HEK293T (cell line): ENCODE measurements around the gene CDKN2AIP.

Experiments
- CTCF ChIA-PET: fragments of 350-600 bp; formaldehyde crosslinking; extraction: SDS; loops from one replicate; lab custom pipeline; 2021; ENCODE audit warnings: antibody characterized with exemption, inconsistent platforms; lab: Yijun Ruan, JAX
- POLR2A ChIA-PET: fragments of 350-600 bp; formaldehyde crosslinking; extraction: SDS; loops from one replicate; lab custom pipeline; 2020; ENCODE audit warnings: antibody characterized with exemption, inconsistent platforms; lab: Yijun Ruan, JAX
- DNase-seq: peaks from one replicate; pipeline ENCODE4 v3.0.0; 2012; ENCODE audit warnings: mixed read lengths; ENCODE audit errors: extremely low spot score
- ARNT ChIP-seq: fragments of 450-650 bp; IDR thresholded peaks from 2 replicates; pipeline ENCODE4 v1.6.1; 2017; ENCODE audit warnings: mild to moderate bottlenecking
- BHLHE40 ChIP-seq: fragments of 450-650 bp; IDR thresholded peaks from 2 replicates; pipeline ENCODE4 v1.6.1; 2016; ENCODE audit warnings: mild to moderate bottlenecking, moderate library complexity, borderline replicate concordance
- CTBP1 ChIP-seq: fragments of 450-650 bp; IDR thresholded peaks from 2 replicates; pipeline ENCODE4 v1.6.1; 2016; ENCODE audit warnings: borderline replicate concordance
- ELF4 ChIP-seq: fragments of 450-650 bp; IDR thresholded peaks from 2 replicates; pipeline ENCODE4 v1.6.1; 2017; ENCODE audit warnings: antibody characterized with exemption
- FOXA1 ChIP-seq: fragments of 450-650 bp; IDR thresholded peaks from 2 replicates; pipeline ENCODE4 v1.6.1; 2016; ENCODE audit warnings: mild to moderate bottlenecking
- FOXK2 ChIP-seq: fragments of 450-650 bp; IDR thresholded peaks from 2 replicates; pipeline ENCODE4 v1.6.1; 2016; ENCODE audit warnings: mild to moderate bottlenecking
- FOXM1 ChIP-seq: fragments of 450-650 bp; IDR thresholded peaks from 2 replicates; pipeline ENCODE4 v1.6.1; 2017; ENCODE audit warnings: mild to moderate bottlenecking, borderline replicate concordance
- HDGF ChIP-seq: fragments of 450-650 bp; IDR thresholded peaks from 2 replicates; pipeline ENCODE4 v1.6.1; 2017; ENCODE audit warnings: antibody characterized with exemption, borderline replicate concordance
- L3MBTL2 ChIP-seq: fragments of 450-650 bp; conservative IDR thresholded peaks from 2 replicates; pipeline ENCODE4 v1.6.1; 2016; ENCODE audit warnings: mild to moderate bottlenecking
- LEF1 ChIP-seq: fragments of 450-650 bp; IDR thresholded peaks from 2 replicates; pipeline ENCODE4 v1.6.1; 2017; ENCODE audit warnings: mild to moderate bottlenecking, borderline replicate concordance
- NFRKB ChIP-seq: fragments of 450-650 bp; IDR thresholded peaks from 2 replicates; pipeline ENCODE4 v1.6.1; 2016; ENCODE audit warnings: mild to moderate bottlenecking, moderate library complexity
- SP1 ChIP-seq: fragments of 450-650 bp; IDR thresholded peaks from 2 replicates; pipeline ENCODE4 v1.6.1; 2017
- SUZ12 ChIP-seq: fragments of 450-650 bp; IDR thresholded peaks from 2 replicates; pipeline ENCODE4 v1.6.1; 2016; ENCODE audit warnings: mild to moderate bottlenecking
- TARDBP ChIP-seq: fragments of 450-650 bp; IDR thresholded peaks from 2 replicates; pipeline ENCODE4 v1.6.1; 2016
- ZNF384 ChIP-seq: fragments of 450-650 bp; IDR thresholded peaks from 2 replicates; pipeline ENCODE4 v1.6.1; 2016
- TF ChIP-seq, protein P1 (sequence below): fragments of 450-650 bp; IDR thresholded peaks from 2 replicates; pipeline ENCODE4 v1.6.1; 2016

The CDKN2AIP gene

DNA sequence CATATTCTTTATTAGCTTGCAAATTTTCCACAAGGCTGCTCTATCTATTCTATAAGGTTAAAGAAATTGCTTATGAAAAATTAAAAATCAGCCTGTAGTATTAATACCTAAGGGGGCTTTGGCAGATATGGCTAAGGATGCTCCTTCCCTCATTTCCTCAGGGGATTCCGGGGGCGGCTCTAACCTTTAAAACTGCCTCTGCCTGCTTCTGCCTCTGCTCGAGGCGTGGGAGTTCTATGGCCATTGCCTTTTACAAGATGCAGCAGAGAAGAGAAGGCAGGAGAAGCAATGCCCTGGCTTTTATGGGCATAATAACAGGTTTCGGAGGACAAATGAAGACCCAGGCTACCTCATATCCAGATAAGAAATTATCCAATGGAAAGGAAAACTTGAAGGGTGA is 8.6 kb upstream of the CDKN2AIP start:
- POLR2A ChIA-PET, result interaction anchor here (2.9 kb wide), 1 partner anchor 8 kb away, joined by 16 read pairs; the partner anchor contains the start of gene CDKN2AIP
- CTCF ChIA-PET, result no interaction called here
- TF ChIP-seq ZNF384 (no peak), FOXM1 (no peak), LEF1 (no peak), ELF4 (no peak), FOXK2 (no peak), HDGF (no peak), SP1 (no peak), CTBP1 (no peak), SUZ12 (no peak), TARDBP (no peak), BHLHE40 (no peak), FOXA1 (no peak)

DNA sequence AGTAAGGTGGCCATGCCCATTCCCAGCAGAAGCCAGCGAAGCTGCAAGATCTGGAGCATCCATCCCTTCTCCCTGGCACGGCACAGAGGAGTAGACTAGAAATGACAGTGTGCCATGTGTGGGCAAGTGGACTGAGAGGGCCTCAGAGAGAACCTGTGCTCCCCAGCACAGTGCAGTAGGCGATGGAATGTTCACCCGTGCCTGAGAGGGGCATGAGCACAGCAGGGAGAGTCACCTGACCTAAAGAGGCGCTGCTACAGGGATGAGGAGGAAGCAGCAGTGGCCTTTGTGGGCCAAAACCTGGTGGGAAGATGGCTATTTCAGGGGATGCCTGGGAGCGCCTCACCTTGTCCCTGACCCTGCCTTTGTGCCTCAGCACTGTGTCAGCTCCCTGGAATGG is 8.0 kb upstream of the CDKN2AIP start:
- ChIA-PET CTCF (no interaction called here), POLR2A (no interaction called here)
- no peak for DNase-seq
- TF ChIP-seq FOXK2 (no peak), FOXM1 (no peak)

More for the DNA sequence above, 8.6 kb upstream of the CDKN2AIP start:
- no peak for DNase-seq

- POLR2A ChIA-PET, result no interaction called here
- no peak for TF ChIP-seq HDGF
- TF ChIP-seq LEF1, result no peak
- TF ChIP-seq L3MBTL2, result no peak
- TF ChIP-seq SUZ12, result no peak
- no peak for TF ChIP-seq SP1
- TF ChIP-seq FOXA1, result no peak
- TF ChIP-seq, protein P1, sequence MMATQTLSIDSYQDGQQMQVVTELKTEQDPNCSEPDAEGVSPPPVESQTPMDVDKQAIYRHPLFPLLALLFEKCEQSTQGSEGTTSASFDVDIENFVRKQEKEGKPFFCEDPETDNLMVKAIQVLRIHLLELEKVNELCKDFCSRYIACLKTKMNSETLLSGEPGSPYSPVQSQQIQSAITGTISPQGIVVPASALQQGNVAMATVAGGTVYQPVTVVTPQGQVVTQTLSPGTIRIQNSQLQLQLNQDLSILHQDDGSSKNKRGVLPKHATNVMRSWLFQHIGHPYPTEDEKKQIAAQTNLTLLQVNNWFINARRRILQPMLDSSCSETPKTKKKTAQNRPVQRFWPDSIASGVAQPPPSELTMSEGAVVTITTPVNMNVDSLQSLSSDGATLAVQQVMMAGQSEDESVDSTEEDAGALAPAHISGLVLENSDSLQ, result no peak
- TF ChIP-seq CTBP1, result no peak
- no peak for TF ChIP-seq ARNT
- TF ChIP-seq BHLHE40, result no peak
- TF ChIP-seq NFRKB, result no peak
- TF ChIP-seq TARDBP, result no peak
- CTCF ChIA-PET, result interaction anchor here (0.7 kb wide), 1 partner anchor 35 kb away, joined by 5 read pairs; no protein-coding TSS in a partner anchor
Observed at GRCh38 chr4:183437452-183437851, 7.0 kb upstream of the CDKN2AIP start.

DNA sequence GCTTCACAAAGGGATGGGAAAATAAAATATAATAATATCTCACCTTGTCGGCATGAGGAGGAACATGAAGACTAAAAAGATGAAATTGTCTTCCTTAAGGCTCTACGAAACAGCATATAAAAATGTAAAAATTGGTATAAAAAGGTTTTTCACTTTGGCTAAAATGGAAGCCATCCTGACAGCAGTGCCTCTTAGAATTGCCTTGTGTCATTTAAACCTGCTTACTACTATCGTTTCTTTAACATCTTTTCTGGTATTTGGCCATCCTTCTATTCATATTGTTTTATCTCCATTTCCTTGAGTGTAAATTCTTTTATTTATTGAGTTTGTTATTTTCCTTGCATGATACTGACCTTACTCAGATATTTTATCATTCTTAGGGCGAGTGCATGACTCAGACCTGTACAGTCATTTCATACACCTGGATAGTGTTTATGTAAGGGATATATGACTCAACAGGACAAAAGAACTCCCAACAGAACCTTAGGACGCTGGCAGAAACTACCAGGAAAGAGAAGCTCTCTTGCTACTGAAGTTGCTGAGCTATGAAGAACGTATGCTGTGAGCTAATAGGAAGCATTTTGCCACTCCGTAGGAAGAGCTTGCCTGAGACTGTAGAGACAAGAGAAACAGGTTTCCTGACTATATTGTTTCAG is 5.8 kb upstream of the CDKN2AIP start:
- ChIA-PET POLR2A (no interaction called here), CTCF (no interaction called here)
- TF ChIP-seq NFRKB (no peak), HDGF (no peak), FOXK2 (no peak), LEF1 (no peak), TARDBP (no peak), ZNF384 (no peak), FOXM1 (no peak), ELF4 (no peak), L3MBTL2 (no peak), ARNT (no peak), BHLHE40 (no peak)
- TF ChIP-seq, protein P1, result no peak
- no peak for DNase-seq

More at GRCh38 chr4:183437452-183437851, 7.0 kb upstream of the CDKN2AIP start:
- no peak for DNase-seq

- TF ChIP-seq HDGF (no peak), ARNT (no peak), ELF4 (no peak)
- DNase-seq, result no peak
- CTCF ChIA-PET, result no interaction called here
- POLR2A ChIA-PET, result no interaction called here
Observed at GRCh38 chr4:183441276-183441675, 3.2 kb upstream of the CDKN2AIP start.

DNA sequence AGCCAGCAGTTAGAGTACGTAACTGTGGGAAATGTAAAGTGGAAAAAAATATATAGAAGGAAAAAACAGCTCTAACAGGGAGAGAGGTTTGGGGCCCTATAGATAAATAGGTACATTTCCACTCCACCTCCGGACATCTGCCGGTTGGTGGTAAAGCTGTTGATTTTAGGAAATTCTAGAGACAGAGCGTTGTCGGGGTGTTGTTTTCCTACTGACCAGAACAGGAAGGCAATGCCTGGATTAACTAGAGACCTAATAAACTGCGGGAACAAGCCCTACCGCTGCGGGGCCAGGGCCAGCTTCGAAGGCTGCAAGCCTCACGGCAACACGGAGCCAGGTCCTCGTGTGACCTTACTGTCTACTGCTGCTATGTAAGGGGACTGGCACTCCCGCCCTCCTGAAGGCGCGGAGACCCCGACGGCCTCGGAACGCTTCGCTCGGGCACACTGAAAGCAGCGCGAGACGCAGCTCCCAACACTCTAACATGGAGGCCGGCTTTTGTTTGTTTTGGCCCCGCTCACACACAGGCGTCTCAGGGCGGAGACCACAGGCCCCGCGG is 702 bp upstream of the CDKN2AIP start:
- peak; percentile 35 for DNase-seq
- ChIA-PET POLR2A (interaction anchor here (0.6 to 2.0 kb wide), 17 partner anchors 9 to 516 kb away, joined by 3 to 16 read pairs (median 5); no protein-coding TSS in a partner anchor), CTCF (interaction anchor here (1.4 kb wide), 1 partner anchor 36 kb away, joined by 3 read pairs; no protein-coding TSS in a partner anchor)
- TF ChIP-seq L3MBTL2 (peak; percentile 90), FOXA1 (no peak)

- CTCF ChIA-PET, result no interaction called here
- POLR2A ChIA-PET, result interaction anchor here (0.6 to 2.0 kb wide), 6 partner anchors 8 to 515 kb away, joined by 3 to 10 read pairs (median 3); no protein-coding TSS in a partner anchor
- peak; percentile 22 for DNase-seq
- TF ChIP-seq FOXK2 (no peak), NFRKB (no peak), L3MBTL2 (0 out of 2 replicates have a peak, but pooled peaks have one; percentile 49)
Observed at GRCh38 chr4:183445097-183445428, 627 bp downstream of the CDKN2AIP start.
